SK-N-SH (cell line): ENCODE results near the gene PTPRJ. TPM values are rescaled to one million over a fixed set of nuclear protein-coding genes. Genes with fewer than 3 reads are reported as not detected.

Experiments used
- CTCF ChIA-PET: fragments of 300-600, 350-600 bp; formaldehyde crosslinking; extraction: SDS; loops from one replicate; lab custom pipeline; 2021; lab: Yijun Ruan, JAX
- POLR2A ChIA-PET: fragments of 350-600 bp; sonication (Branson Sonifier 250); formaldehyde crosslinking; extraction: SDS; loops from one replicate; lab custom pipeline; 2020; ENCODE audit warnings: antibody characterized with exemption, inconsistent platforms; lab: Yijun Ruan, JAX
- DNase-seq: peaks from one replicate; pipeline ENCODE4 v3.0.0; 2012
- H2AFZ ChIP-seq: fragments of 200-600 bp; sonication (generic); 2 replicates; pipeline ENCODE4 v1.8.1; 2016; ENCODE audit warnings: antibody characterized with exemption, mild to moderate bottlenecking, low read depth
- H3F3A ChIP-seq: fragments of 200-600 bp; sonication (generic); replicated peaks from 2 replicates; pipeline ENCODE3; 2016; ENCODE audit warnings: antibody characterized with exemption, mild to moderate bottlenecking; ENCODE audit not compliant: insufficient read depth
- H3K27ac ChIP-seq, 2 experiments: fragments of 200-500 bp in 1 of 2; fragments of 200-600 bp in 1 of 2; sonication (Bioruptor generic) in 1 of 2; sonication (generic), shearing (Covaris generic) in 1 of 2; 2 replicates each; pipeline versions ENCODE4 v1.5.1 to v1.6.1; 2014 to 2016; ENCODE audit warnings: low read depth in 2 of 2, inconsistent platforms in 1 of 2, low read length in 1 of 2, mild to moderate bottlenecking in 1 of 2, mixed read lengths in 1 of 2
- H3K27me3 ChIP-seq: fragments of 200-600 bp; sonication (generic), shearing (Covaris generic); 2 replicates; pipeline ENCODE4 v1.6.1; 2016; ENCODE audit warnings: mixed run types; ENCODE audit not compliant: insufficient read depth
- H3K36me3 ChIP-seq, 2 experiments: fragments of 200-500 bp in 1 of 2; fragments of 200-600 bp in 1 of 2; sonication (Bioruptor generic) in 1 of 2; sonication (generic) in 1 of 2; replicated peaks in 1 of 2; 2 replicates each; pipeline versions ENCODE3 to v1.5.1; 2014 to 2016; ENCODE audit warnings: low read length in 1 of 2, mild to moderate bottlenecking in 1 of 2; ENCODE audit not compliant: insufficient read depth in 2 of 2, control insufficient read depth in 1 of 2
- H3K4me1 ChIP-seq, 2 experiments: fragments of 200-500 bp in 1 of 2; fragments of 200-600 bp in 1 of 2; sonication (Bioruptor generic) in 1 of 2; sonication (generic), shearing (Covaris generic) in 1 of 2; 2 replicates each; pipeline versions ENCODE4 v1.5.1 to v1.6.1; 2014 to 2016; ENCODE audit warnings: low read depth in 1 of 2, low read length in 1 of 2, mixed run types in 1 of 2; ENCODE audit not compliant: insufficient read depth in 2 of 2, control insufficient read depth in 1 of 2
- H3K4me2 ChIP-seq: fragments of 200-600 bp; sonication (generic), shearing (Covaris generic); 2 replicates; pipeline ENCODE4 v1.6.1; 2017; ENCODE audit warnings: mixed run types
- H3K4me3 ChIP-seq, 2 experiments: fragments of 200-500 bp in 1 of 2; fragments of 200-600 bp in 1 of 2; sonication (Bioruptor generic) in 1 of 2; sonication (generic), shearing (Covaris generic) in 1 of 2; 2 replicates each; pipeline versions ENCODE4 v1.5.1 to v1.8.1; 2014 to 2016; ENCODE audit warnings: low read depth in 2 of 2, inconsistent platforms in 1 of 2, low read length in 1 of 2, mild to moderate bottlenecking in 1 of 2, mixed read lengths in 1 of 2, moderate library complexity in 1 of 2
- H3K79me2 ChIP-seq: fragments of 200-600 bp; sonication (generic); 2 replicates; pipeline ENCODE4 v1.8.1; 2017; ENCODE audit warnings: mild to moderate bottlenecking; ENCODE audit not compliant: insufficient read depth
- H3K9ac ChIP-seq: fragments of 200-600 bp; sonication (generic); 2 replicates; pipeline ENCODE4 v1.6.1; 2017; ENCODE audit warnings: mixed run types
- H3K9me2 ChIP-seq: fragments of 200-600 bp; sonication (generic); 2 replicates; pipeline ENCODE4 v1.6.1; 2017; ENCODE audit warnings: mixed run types
- H3K9me3 ChIP-seq: fragments of 200-600 bp; sonication (generic); 2 replicates; pipeline ENCODE4 v1.6.1; 2017; ENCODE audit warnings: mixed run types, mild to moderate bottlenecking, moderate library complexity
- H4K20me1 ChIP-seq: fragments of 200-600 bp; sonication (generic); 2 replicates; pipeline ENCODE4 v1.6.1; 2017; ENCODE audit warnings: mild to moderate bottlenecking, mixed run types; ENCODE audit not compliant: insufficient read depth
- CHD2 ChIP-seq: fragments of 150-350 bp; IDR thresholded peaks from 2 replicates; pipeline ENCODE4 v1.6.1; 2018; ENCODE audit warnings: low read length; ENCODE audit not compliant: partially characterized antibody
- ELF1 ChIP-seq: IDR thresholded peaks from 2 replicates; pipeline ENCODE4 v1.4.0; 2012
- EP300 ChIP-seq, 2 experiments: IDR thresholded peaks; 2 replicates each; pipeline versions ENCODE4 v1.4.0 to v1.6.1; 2012; ENCODE audit warnings: borderline replicate concordance in 1 of 2, low read depth in 1 of 2, low read length in 1 of 2
- EZH2phosphoT487 ChIP-seq: fragments of 200-600 bp; sonication (generic); IDR thresholded peaks from 2 replicates; pipeline ENCODE4 v1.6.1; 2017; ENCODE audit warnings: low read depth, mixed run types, mild to moderate bottlenecking, antibody characterized with exemption, moderate library complexity, borderline replicate concordance
- FOSL2 ChIP-seq: IDR thresholded peaks from 2 replicates; pipeline ENCODE4 v1.4.0; 2012; ENCODE audit warnings: low read depth, mild to moderate bottlenecking, moderate library complexity, borderline replicate concordance
- GABPA ChIP-seq: IDR thresholded peaks from 2 replicates; pipeline ENCODE4 v1.4.0; 2012; ENCODE audit warnings: low read depth, mild to moderate bottlenecking
- GATA2 ChIP-seq: sonication (generic); formaldehyde crosslinking; IDR thresholded peaks from 2 replicates; pipeline ENCODE4 v1.5.0; 2020; ENCODE audit warnings: mild to moderate bottlenecking, missing genetic modification reagents
- MAX ChIP-seq: IDR thresholded peaks from 2 replicates; pipeline ENCODE4 v1.4.0; 2012; ENCODE audit warnings: low read depth
- MEF2A ChIP-seq: IDR thresholded peaks from 2 replicates; pipeline ENCODE4 v1.4.0; 2012; ENCODE audit warnings: low read depth, borderline replicate concordance
- NFIC ChIP-seq: IDR thresholded peaks from 2 replicates; pipeline ENCODE4 v1.4.0; 2012; ENCODE audit warnings: borderline replicate concordance
- NRF1 ChIP-seq: IDR thresholded peaks from 2 replicates; pipeline ENCODE4 v1.6.1; 2012; ENCODE audit warnings: low read depth, mild to moderate bottlenecking, low read length
- PBX3 ChIP-seq: IDR thresholded peaks from 2 replicates; pipeline ENCODE4; 2012
- POLR2AphosphoS5 ChIP-seq: IDR thresholded peaks from 2 replicates; pipeline ENCODE4 v1.6.1; 2012; ENCODE audit warnings: low read depth, low read length
- RAD21 ChIP-seq: IDR thresholded peaks from 2 replicates; pipeline ENCODE4 v1.6.1; 2012; ENCODE audit warnings: mild to moderate bottlenecking, low read length
- TEAD4 ChIP-seq: IDR thresholded peaks from 2 replicates; pipeline ENCODE4 v1.4.0; 2012; ENCODE audit warnings: mild to moderate bottlenecking, borderline replicate concordance; ENCODE audit not compliant: insufficient read depth
- YY1 ChIP-seq: IDR thresholded peaks from 2 replicates; pipeline ENCODE4 v1.4.0; 2012; ENCODE audit warnings: low read depth, mild to moderate bottlenecking
- WGBS: methylation state at CpG from one replicate; pipeline ENCODE4 v1.1.6; 2017; ENCODE audit warnings: low lambda C conversion rate; 5-methylcytosine and 5-hydroxymethylcytosine counted together
- polyA plus RNA-seq, 3 experiments: library from polyadenylated mRNA; depleted of rRNA; stranded (reverse); fragments of >200 nt; gene quantifications; 2 replicates each; pipeline ENCODE4 v1.2.3, GENCODE V29; 2012
- TF ChIP-seq, protein P1 (sequence below): fragments of 150-350 bp; IDR thresholded peaks from 2 replicates; pipeline ENCODE4 v1.6.1; 2016; ENCODE audit warnings: mild to moderate bottlenecking, low read depth, low read length
- TF ChIP-seq, protein P2 (sequence below): IDR thresholded peaks from 2 replicates; pipeline ENCODE4 v1.6.1; 2012; ENCODE audit warnings: mild to moderate bottlenecking, low read depth, low read length, moderate library complexity

PTPRJ gene
- polyA plus RNA-seq, 1 of the 3 experiments (the other 2 are of a cell fraction) = 4.5 TPM

GRCh38 chr11:48044577-48044976, 64.2 kb downstream of the PTPRJ start:
- 95% methylated on average over 7 of the region's 7 CpGs for WGBS
- ChIA-PET CTCF (interaction anchor here (0.9 kb wide), 1 partner anchor 64 kb away, joined by 4 read pairs; no protein-coding TSS in a partner anchor), POLR2A (no interaction called here)
- Histone ChIP-seq H4K20me1 (0 out of 2 replicates have a peak, but pooled peaks cover under 1% of the 10 kb centered on the region), H3K36me3 (no peaks in the 10 kb centered on the region), H3K27ac (no peak overlapping the region), H3F3A (peaks cover 5% of the 10 kb centered on the region), H3K4me3 (no peak overlapping the region), H3K79me2 (peaks cover 69% of the 10 kb centered on the region), H3K4me2 (no peak overlapping the region), H3K9me2 (no peaks in the 10 kb centered on the region), H3K9ac (no peak overlapping the region), H3K4me1 (peaks cover 0 to 5% of the 10 kb centered on the region in 2 experiments; a peak in 1 of 4 replicates), H2AFZ (no peak overlapping the region), H3K9me3 (no peaks in the 10 kb centered on the region), H3K27me3 (no peaks in the 10 kb centered on the region)
- DNase-seq = no peak
- no peak for TF ChIP-seq CHD2
- TF ChIP-seq, protein P1, sequence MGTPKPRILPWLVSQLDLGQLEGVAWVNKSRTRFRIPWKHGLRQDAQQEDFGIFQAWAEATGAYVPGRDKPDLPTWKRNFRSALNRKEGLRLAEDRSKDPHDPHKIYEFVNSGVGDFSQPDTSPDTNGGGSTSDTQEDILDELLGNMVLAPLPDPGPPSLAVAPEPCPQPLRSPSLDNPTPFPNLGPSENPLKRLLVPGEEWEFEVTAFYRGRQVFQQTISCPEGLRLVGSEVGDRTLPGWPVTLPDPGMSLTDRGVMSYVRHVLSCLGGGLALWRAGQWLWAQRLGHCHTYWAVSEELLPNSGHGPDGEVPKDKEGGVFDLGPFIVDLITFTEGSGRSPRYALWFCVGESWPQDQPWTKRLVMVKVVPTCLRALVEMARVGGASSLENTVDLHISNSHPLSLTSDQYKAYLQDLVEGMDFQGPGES = no peak
- no peak for TF ChIP-seq PBX3
- no peak for TF ChIP-seq NRF1
- no peak for TF ChIP-seq FOSL2
- no peak for TF ChIP-seq RAD21
- no peak for TF ChIP-seq POLR2AphosphoS5
- no peak for TF ChIP-seq MAX
- TF ChIP-seq EZH2phosphoT487 = no peak
- TF ChIP-seq GABPA = no peak
- no peak for TF ChIP-seq GATA2 (CRISPR knock-in tag)
- TF ChIP-seq, protein P2, sequence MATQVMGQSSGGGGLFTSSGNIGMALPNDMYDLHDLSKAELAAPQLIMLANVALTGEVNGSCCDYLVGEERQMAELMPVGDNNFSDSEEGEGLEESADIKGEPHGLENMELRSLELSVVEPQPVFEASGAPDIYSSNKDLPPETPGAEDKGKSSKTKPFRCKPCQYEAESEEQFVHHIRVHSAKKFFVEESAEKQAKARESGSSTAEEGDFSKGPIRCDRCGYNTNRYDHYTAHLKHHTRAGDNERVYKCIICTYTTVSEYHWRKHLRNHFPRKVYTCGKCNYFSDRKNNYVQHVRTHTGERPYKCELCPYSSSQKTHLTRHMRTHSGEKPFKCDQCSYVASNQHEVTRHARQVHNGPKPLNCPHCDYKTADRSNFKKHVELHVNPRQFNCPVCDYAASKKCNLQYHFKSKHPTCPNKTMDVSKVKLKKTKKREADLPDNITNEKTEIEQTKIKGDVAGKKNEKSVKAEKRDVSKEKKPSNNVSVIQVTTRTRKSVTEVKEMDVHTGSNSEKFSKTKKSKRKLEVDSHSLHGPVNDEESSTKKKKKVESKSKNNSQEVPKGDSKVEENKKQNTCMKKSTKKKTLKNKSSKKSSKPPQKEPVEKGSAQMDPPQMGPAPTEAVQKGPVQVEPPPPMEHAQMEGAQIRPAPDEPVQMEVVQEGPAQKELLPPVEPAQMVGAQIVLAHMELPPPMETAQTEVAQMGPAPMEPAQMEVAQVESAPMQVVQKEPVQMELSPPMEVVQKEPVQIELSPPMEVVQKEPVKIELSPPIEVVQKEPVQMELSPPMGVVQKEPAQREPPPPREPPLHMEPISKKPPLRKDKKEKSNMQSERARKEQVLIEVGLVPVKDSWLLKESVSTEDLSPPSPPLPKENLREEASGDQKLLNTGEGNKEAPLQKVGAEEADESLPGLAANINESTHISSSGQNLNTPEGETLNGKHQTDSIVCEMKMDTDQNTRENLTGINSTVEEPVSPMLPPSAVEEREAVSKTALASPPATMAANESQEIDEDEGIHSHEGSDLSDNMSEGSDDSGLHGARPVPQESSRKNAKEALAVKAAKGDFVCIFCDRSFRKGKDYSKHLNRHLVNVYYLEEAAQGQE = no peak
- no peak for TF ChIP-seq EP300 (IDR thresholded peaks at IDR 0.05; ENCODE audit: borderline replicate concordance in 1 of 2, low read depth in 1 of 2, low read length in 1 of 2)
- TF ChIP-seq ELF1 = no peak
- TF ChIP-seq TEAD4 = no peak
- TF ChIP-seq MEF2A = no peak
- TF ChIP-seq YY1 = no peak
- no peak for TF ChIP-seq NFIC
